GM18499 (cell line): ENCODE measurements around the gene LRBA.

ENCODE experiments used
- ATAC-seq: cut with Tn5 transposase; IDR thresholded peaks from one replicate; pipeline ENCODE4 v1.9.1; 2021; ENCODE audit warnings: moderate number of reproducible peaks; ENCODE audit not compliant: insufficient read depth, unreplicated experiment

Gene LRBA

DNA sequence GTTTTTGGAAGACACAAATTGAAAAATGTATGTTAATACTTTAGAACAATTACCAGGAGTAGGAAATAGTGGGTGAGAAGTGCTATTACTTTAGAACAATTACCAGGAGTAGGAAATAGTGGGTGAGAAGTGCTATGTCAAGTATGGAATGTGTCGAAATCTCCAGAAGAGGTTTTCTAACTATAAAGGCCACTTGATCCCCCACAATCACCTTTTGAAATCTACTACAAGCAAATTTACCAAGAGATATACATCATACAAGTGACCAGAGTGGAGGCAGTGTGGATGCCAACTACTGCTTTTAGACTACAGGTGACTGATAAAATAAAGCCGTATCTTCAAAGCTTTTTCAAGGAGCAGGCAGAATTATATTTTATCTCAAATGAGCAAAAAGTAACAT is 390.1 kb downstream of the LRBA start:
- ATAC-seq: no peak

DNA sequence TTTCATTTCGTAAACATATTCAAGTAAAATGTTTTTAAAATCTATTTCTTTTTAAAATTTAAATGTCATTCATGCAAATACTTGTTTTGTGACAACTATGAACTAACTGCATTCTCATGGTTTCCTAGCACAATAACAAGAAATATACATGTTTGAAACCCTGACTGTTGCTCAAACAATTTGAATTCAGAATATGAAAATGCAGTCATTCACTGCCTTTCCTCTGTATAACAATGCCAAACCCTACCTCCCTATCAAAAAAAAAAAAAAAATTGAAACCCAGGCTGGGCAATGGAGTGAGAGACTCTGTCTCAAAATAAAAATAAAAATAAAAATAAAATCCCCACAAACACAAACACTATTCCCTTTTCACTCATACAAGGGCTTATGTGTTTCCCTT is 391.0 kb downstream of the LRBA start:
- ATAC-seq: no peak

DNA sequence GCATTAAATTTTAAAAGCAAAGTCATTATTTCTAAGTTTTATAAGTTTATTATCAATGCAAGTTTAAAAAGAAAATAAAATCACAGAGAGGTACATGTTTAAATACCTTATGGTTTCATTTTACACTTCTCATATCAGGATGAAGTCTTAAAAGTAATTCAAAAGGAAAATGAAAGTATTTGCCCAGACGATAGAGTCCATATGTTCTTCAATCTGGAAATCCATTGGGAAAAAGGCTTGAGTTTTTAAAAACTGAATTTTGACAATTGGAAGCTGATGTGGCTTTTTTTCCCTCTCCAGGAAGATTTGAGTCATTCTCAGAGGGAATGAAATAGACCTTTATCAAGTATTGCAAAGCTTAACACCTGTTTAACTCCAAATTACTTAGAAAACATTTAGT is 396.0 kb downstream of the LRBA start:
- ATAC-seq: no peak

DNA sequence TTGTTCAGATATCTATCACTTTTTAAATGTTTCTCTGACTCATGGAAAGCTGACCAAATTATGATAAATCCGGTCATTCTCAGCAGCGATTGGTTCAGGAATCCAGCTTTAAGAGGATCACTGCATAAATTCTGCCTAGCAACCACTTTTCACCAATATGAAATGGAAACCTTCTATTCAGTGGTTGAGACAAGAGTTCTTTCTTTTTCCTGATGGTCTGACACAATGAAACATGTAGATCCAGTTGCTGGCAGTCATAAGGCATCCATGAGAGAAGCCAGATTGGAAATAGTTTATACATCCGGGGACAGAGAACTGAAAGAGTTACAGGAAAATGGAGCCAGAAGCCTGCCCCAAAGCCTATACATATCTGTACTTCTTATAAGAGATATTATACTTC is 406.0 kb downstream of the LRBA start:
- ATAC-seq: no peak

DNA sequence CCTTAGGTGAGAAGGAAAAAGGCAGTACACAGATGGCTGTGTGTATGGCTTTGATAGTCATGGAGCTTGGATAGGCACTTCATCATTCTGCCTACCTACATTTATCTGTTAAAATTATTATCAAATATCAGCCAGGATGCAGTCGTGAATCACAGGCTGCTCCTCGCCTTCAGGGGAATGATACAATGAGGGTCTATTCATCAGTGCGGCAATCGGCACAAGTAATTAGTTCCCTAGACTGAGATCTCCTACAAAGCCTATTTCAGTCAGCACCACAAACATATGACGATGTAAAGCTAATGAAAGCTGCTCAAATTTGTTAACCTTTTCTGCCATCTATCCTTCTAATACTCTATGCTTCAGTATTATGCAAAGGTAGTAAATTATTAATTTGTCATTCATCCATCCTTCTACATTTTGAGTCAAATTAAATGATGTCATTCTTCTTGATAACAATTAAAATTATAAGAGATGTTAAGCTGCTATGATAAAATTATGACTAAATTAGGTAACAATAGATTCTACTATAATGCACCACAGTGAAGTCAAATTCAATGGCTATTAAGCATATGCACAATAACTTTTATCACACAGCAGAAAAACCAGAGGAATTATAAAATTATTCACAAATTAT is 414.2 kb downstream of the LRBA start:
- no peak for ATAC-seq

DNA sequence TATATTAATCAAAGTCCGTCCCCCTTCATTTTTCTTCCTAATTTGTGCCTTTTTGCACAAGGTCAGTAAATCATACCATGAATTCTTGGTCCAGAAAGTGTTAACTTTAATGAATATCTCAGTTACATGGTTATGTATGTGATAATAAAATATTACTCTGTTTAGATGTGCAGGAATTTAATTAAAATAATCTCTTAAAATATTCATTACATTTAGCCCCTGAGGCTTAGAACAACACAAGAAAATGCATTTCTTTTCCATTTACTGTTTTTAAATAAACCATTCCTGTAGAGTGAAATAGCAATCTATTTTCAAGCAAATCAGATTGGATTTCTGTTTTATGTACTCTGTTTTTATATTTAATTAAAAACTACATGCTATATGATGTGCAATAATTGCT is 415.5 kb downstream of the LRBA start:
- ATAC-seq: no peak

DNA sequence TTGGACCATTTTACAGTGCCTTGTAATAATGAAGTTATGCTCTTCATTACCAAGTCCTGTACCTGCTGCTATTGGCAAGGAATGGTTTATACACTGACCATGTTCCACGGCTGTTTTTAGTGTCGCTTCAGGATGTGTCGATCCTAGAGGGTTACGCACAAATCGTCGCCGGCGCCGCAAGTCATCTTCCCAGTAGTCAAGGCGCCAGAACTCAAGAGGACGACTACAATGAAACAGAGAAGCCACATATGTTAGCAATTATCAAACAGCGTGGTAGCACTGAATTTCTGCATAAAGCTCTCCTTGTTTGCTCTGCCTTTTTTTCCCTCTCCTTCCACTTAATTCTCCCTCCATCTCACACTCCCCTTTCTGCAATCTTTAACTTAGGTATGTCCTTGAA is 416.2 kb downstream of the LRBA start:
- ATAC-seq: no peak

DNA sequence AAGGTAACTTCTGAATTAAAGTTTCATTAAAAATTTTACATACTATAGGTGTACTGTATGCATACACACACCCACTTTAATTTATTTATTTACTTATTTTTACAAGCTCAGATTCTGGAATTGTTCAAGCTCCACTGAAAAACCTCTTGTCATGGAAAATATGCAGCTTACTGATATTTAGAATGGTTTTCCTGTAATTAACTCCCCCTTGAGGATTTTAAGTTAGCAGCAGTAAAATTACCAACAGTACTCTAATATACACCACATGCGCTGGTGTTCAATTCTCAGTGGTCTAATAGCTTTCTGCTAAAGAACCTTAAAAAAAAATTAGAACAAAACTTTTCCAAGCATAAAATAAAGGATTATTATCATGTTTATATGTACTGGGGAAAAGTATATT is 421.1 kb downstream of the LRBA start:
- no peak for ATAC-seq

DNA sequence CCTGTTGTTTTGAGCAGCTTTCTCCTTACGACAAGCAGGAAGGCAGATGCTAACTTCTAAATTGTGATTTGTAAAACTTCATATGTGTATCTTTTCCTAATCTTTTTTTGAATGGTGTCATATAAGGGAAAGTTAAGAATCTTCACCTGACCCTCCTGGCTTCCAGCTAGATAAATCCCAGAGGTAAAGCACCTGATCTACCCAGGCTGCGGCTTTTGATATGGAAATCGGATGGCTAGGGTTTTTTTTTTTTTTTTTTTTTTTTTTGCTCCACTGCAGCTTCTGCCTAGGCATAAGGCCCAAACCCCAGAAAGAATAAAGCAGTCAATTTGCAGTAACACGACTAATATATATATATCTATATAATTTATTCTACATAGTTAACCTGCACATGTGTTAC is 423.2 kb downstream of the LRBA start:
- no peak for ATAC-seq

DNA sequence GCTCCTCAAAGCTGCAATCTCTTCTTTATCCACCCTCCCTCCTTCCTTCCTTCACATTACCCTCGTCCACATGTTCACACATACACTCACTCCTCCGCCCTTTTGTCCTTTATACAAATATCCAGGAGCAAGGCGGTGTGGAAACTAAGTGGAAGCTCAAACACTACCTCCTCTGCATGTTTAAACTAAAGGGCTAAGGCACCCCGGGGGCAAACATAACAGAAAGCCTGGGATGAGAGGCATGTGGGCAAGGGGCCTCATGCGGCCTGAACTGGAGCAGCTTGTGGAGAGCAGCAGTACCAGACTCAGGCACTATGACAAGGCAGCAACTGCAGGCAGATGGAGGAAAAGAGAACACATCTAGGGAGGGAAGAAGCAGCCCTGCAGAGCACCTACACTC is 423.7 kb downstream of the LRBA start:
- ATAC-seq: no peak

DNA sequence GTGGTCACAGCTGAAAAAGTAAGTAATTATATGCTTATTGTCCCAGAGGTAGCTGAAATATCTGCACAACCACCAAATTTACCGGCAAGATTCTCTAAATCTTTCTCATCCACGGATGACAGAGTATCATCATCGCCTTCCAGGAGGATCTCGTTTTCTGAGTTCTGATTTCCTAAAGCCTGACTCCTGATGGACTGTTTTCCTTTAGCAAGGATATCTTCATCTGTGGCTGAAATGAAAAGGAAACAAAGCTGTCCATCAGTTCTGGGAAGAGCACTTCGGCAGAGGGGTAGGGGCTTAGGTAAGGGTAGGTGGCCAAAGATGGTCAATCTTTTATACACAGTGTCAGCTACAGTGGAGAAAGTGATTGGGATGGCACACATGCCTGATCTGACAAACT is 424.5 kb downstream of the LRBA start:
- no peak for ATAC-seq

DNA sequence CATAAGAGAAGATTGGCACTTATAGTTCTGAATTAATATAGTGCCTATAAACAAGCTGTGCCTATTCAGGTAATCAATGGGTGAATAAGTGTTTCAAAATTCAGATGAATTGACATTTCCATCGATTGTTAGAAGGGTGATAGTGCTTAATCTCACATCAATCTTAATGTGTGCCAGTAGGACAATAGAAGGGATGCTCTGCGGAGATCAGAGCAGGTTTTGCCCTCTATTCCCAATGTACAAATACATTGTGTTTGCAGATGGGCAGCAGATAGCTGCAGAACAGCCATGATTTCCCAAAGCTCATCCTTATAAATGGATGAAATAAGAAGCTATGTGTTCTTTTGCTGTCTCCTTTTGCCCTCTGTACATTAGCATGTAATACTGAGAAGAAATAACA is 425.9 kb downstream of the LRBA start:
- ATAC-seq: no peak

DNA sequence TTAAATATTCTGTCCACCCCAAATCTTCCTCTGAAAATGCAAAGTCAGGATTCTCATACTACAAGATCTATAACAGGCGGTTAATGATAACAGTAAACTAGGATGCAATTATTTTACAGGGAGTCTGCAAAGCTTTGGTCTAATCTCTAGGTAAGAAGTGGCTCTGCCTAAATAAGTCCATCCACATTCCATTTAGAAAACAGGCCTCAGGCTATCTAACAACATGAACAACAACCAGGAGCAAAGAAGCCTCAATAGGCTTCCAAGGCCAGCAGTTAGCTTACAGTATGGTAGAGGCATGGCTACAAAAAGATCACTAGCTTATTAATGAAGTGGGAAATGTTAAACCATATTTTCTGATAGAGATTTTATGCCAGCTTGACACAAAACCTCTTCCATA is 426.8 kb downstream of the LRBA start:
- ATAC-seq: no peak

DNA sequence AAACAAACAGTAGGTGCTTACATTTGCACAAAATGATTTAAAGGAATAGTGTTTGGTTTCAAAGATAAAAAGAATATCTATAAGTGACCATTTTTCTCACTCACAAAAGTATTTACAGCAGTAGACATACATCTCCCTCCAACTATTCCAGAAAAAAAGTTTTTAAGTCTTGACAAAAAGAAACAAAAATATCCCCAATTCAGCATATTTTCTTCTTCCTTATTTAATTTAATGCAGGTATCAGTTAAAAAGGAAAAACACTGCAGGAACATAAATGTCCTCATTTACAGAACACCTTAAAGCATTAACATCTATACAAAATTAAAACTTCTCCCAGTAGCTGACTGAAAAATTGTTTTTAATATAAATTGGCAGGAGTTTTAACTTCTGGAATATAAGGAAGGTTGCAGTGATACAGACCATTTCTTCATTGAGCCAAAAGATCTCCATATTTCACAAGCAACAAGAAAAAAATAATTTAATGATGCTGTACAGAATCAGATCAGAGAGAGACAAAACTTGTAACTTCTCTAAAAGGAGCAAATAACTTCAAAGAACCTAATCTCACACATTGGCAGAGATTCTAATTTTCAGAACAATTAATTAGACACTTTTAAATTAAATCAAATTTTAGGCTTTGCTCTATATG is 428.8 kb downstream of the LRBA start:
- no peak for ATAC-seq

DNA sequence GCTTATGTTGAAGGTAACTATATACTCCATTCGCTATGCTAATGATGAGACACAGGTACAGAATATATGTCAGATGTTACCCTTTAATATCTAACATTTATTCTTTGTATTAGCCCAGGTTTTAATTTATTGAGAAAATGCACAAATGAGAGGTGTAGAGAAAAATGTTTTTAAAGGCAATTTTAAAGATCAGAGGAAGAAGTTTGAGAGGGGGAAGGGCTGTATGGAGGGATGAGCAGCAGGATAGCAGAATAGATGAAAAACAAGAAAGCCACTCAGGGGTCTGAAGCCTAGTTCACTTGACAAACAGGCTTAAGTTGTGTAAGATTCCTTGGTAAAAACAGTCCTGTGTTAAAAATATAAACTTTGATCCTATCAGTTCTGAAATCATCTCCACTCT is 429.5 kb downstream of the LRBA start:
- no peak for ATAC-seq

DNA sequence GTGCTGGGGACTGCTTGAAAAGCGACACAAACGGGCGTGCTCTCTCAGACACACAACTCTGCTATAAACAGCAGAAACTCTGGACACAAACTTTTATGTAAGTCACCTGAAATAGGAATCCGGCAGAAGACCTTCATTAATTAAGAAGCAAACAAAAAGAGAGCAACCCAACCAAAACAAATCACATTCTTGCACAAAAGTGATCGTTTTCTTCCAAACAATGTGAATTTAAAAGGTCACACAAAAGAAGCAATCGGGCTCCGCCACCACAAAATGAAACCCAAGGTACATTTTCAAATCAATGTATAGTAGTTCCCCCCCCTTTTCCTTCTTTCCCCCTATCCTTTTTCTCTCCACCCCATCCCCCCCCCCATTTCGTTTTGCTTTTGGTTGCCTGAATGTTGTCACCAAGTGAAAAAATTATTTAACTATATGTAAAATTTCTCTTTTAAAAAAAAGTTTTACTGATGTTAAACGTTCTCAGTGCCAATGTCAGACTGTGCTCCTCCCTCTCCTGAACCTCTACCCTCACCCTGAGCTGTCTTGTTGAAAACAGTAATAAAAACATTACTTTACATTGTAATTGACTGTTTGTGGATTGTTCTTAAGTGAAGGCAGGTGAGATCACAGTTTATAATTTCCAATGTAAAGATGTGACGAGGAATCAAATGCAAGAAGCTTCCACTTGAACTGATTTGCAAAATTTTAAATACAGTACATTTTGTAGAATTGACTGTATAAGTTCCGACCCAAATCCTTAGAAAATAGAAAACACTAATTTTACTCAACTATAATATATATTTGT is 430.8 kb downstream of the LRBA start:
- no peak for ATAC-seq

DNA sequence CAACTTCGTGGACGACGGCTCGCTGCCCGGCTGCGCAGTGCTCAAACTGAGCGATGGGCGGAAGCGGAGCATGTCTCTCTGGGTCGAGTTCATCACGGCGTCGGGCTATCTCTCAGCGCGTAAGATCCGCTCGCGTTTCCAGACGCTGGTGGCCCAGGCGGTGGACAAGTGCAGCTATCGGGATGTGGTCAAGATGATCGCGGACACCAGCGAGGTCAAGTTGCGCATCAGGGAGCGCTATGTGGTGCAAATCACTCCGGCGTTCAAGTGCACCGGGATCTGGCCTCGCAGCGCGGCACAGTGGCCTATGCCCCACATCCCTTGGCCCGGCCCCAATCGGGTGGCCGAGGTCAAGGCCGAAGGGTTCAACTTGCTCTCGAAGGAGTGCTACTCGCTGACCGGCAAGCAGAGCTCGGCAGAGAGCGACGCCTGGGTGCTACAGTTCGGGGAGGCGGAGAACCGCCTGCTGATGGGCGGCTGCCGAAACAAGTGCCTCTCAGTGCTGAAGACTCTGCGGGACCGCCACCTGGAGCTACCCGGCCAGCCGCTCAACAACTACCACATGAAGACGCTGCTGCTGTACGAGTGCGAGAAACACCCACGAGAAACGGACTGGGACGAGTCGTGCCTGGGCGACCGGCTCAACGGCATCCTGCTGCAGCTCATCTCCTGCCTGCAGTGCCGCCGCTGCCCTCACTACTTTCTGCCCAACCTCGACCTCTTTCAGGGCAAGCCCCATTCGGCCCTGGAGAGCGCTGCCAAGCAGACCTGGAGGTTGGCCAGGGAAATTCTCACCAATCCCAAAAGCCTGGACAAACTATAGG is 431.6 kb downstream of the LRBA start:
- no peak for ATAC-seq

DNA sequence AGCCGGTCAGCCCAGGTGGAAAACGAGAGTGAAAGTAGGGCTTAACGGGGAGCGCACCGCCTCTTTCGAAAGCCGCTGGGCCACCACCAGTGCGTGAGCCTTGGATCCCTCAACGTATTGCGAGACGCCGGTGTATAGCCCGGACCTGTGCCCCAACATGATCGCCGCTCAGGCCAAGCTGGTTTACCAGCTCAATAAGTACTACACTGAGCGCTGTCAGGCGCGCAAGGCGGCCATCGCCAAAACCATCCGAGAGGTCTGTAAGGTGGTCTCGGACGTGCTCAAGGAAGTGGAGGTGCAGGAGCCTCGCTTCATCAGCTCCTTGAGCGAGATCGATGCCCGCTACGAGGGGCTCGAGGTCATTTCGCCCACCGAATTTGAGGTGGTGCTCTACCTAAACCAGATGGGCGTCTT is 432.2 kb downstream of the LRBA start:
- no peak for ATAC-seq

DNA sequence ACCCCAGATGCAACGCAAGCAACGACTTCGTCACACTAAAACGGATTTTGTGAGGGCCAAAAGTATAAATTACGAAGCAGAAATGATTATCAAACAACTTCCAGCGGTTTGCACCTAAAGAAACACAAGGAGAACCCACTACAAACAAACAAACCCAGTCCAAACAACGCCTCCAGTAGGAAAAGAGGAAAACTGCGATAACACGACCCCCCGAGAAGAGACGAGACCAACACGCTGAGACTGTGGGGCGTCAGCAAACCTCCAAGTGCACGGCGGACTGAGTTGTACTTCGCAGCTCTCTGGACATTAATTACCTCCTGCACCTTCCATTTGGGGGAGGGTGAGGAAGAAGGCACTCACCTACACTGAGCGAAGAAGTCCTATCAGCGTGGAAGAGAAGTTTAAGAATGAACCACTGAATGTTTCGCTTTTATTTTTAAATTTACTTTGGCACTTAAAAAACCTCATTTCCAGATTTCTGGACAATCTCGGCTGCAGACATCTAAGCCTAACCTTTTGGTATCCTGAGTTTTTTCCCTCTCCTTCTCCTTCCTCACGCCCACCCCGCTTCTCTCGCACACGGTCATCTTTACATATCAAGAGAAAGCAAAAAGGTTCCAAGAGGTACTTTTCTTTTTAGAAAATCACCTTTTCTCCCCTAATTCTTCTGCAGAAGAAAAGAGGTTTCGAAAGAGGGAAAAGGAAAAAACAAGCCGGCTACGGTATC is 432.8 kb downstream of the LRBA start, which contains the start of gene MAB21L2:
TSS of gene MAB21L2 (plus strand) at position 6 of the 727 bp plus-strand sequence. CDS start 879 bp downstream, outside the sequence.
- ATAC-seq: no peak

DNA sequence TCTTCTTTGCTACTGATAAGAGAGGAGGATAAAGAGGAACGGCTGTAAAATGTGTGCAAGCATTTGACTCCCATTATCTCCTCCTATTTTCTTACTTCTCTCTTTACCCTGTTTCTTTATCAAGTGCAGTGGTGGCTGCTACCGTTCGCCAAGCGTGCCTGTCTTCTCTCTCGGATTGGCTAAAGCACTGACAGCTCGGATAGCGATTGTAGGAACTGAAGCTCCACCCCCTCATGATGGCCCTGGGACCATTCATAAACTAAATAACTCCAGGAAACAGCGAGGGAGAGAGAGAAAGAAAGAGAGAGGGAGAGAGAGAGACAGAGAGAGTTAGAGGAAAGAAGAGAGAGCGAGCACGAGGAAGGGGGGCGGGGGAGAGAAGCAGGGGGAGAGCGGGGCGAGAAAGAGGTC is 433.4 kb downstream of the LRBA start:
- no peak for ATAC-seq
